Islet of Langerhans (tissue), 1 donor: ENCODE measurements around the gene LBR.

Source experiments
- FAIRE-seq: peaks from one replicate; lab custom pipeline; 2011; peaks lifted over from hg19 to GRCh38; lab: Jason Lieb, UNC

The LBR gene

DNA sequence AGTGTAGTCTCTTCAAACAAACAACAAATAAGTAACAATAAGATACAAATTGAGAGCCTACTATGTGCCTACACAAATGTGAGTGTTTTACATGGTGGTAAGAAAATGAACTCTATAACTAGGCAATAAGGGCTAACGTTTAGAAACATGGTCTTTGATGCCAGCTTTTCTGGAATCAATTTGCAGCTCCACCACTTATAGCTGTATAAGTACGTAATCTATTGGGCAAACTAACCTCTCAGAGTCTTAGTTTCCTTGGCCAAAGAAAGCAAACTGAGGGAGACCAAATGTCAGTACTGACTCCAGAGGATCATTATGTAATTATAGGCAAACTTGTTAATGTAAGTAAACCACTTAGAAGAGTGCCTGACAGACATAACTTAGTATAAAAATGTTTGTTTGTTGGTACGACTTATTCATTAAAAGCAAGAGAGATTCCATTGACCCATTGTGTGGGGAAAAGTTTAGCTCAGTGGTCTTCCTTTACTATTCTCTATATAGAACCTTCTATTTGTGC lies 59.7 kb downstream of the LBR start:
- no peak for FAIRE-seq

DNA sequence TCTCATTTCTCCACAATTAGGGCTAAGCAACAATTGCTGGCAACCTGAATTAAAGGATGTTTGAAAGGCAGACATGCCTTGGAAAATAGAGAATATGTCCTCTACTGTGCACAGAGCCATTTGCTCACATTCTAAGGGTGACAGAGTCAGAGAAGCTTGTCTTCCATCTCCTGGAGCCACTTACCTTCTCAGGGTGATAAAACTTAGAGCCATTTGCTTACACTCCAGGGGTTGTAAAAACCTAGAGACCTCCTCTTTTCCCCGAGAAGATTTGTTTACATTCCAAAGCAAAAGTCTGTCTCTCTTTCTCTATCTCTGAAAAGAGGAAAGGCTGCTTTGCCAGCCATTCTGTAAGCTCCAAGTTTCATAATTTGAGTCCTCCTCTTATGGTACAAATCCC lies 61.3 kb downstream of the LBR start:
- FAIRE-seq: no peak

DNA sequence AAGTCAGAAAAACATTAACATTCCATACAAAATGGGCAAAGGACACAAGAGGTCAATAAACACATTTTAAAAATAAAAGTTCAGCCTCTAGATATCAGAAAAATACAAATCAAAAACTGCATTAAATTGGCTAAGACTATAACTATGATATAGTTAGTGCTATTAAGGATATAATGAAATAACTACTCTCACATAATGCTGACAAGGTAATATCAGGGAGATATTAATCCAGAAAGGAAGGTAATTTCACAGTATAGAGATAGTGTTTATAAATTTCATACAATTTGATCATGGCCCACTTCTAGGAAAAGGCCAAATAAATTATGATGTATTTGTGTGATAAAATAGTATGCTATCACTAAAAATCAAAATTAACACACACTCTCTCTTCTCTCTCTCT lies 61.8 kb downstream of the LBR start:
- no peak for FAIRE-seq

DNA sequence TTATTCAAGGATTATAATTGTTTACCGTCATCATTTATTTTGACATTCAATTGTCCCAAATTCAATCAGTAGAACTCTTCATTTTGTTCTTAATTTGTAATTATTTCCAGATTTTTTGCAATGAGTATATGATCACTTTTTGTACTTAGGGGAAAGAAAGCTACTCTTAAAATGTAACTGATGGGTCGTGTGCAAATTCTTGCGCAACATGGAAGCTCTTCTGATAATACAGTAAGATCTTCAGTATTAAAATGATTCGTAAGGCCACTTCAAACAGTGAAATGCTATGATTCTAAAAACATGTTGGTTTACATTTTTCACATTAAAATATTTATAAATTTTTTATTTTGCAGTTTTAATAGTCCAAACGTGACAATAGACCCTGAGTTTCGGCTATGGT lies 63.4 kb downstream of the LBR start:
- no peak for FAIRE-seq

DNA sequence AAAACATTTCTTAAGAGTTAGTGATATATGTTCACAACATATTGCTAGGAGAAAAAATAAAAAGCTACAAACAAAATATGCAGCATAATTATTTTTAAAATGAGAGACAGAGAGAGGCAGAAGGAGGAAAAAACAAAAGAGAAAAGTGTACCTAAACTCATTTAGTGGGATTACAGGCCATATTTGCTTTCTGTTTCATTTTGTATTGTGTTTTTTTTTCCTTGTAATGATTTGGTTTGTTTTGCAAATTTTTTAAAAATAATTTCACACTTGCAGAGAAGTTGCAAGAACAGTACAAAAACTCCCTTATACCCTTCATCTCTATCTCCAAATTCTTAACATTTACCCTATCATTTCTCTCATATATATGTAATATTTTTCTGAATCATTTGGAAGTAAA lies 65.0 kb downstream of the LBR start:
- no peak for FAIRE-seq

DNA sequence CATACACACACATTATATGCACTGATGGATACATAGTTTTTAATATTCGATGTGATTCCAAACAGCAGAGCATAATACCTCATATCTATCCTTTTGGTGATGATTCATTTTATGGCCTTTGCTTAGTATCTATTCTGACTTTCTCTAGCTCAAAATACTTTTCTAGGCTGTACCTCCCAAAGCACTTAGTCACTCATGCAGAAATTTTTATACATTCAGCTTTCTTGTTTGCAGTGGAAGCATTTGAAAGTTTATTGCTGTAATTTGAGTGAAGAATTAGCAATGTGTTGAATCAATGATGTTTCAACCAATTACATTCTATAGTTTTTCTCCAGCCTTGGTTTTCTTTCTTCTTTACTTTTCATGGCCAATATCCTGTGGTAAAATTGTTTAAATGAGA lies 66.7 kb downstream of the LBR start:
- no peak for FAIRE-seq

DNA sequence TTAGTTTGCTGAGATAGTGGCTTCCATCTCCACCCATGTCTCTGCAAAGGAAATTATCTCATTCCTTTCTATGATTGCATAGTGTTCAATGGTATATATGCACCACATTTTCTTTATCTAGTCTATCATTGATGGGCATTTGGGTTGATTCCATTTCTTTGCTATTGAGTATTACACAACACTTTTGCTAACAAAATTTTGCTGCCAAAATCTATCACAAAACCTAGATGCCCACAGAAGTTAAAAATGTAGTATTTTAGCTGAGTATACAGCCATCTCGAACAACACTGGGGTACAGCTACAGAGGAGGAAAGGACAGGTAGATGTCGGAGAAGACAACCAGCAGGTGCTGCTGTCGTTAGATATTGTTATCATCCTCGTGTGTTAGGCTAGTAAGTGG lies 67.7 kb downstream of the LBR start:
- FAIRE-seq: no peak

DNA sequence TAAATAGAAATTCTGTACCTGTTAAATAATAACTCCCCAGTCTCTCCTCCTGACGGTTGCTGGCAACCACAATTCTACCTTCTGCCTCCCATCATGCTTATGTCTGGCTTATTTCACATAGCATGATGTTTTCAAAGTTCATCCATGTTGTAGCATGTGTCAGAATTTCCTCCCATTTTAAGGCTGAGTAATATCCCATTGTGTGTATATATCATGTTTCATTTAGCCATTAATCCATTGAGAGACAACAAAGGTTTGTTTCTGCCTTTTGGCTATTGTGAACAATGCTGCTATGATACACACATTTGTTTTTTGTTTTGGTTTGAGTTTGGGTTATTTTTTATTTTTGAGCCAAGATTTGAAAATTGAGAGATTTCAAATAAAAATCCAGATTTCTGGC lies 72.0 kb downstream of the LBR start:
- no peak for FAIRE-seq

DNA sequence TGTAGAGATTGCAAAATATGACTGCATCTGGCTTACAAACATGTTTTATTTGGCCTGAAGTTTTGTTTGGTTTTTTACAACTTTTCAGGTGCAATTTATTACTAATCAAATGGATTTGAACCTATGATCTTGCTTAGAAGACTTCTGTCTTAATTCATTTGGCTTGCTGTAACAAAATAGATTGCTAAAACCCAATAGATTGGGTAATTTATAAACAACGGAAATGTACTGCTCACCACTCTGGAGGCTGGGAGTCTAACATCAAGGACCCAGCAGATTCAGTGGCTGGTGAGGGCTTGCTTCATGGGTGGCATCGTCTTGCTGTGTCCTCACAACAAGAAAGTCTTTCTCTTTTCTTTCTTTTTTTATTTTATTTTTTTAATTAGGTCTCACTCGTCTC lies 72.9 kb downstream of the LBR start:
- no peak for FAIRE-seq
